A549 (cell line): Measurements from ENCODE around the gene YBEY. TPM values are rescaled to one million over a fixed set of nuclear protein-coding genes. Genes with fewer than 3 reads are reported as not detected.

Source experiments
- ATAC-seq, 2 experiments: fragments of 200-7000 bp in 1 of 2; fragments of >200 bp in 1 of 2; cut with Nextera tagmentation in 1 of 2; cut with Tn5 transposase in 1 of 2; 3 replicates each; pipeline versions ENCODE4 v1.8.0 to v1.9.1; 2018 to 2020; ENCODE audit warnings: mild to moderate bottlenecking in 1 of 2, moderate library complexity in 1 of 2
- CTCF ChIA-PET: fragments of 300-600 bp; sonication (Branson Sonifier 250); formaldehyde crosslinking; extraction: SDS; loops from one replicate; lab custom pipeline; 2021; ENCODE audit warnings: antibody characterized with exemption, inconsistent platforms; lab: Yijun Ruan, JAX
- POLR2A ChIA-PET: fragments of 350-600 bp; formaldehyde crosslinking; extraction: SDS; loops from one replicate; lab custom pipeline; 2021; ENCODE audit warnings: antibody characterized with exemption, inconsistent platforms; lab: Yijun Ruan, JAX
- DNase-seq, 2 experiments: peaks; one replicate each; pipeline versions ENCODE4 v3.0.0 to v3.0.0-alpha.2; 2011 to 2016; ENCODE audit warnings: low read depth in 1 of 2, low spot score in 1 of 2
- FAIRE-seq: peaks from 2 replicates; lab custom pipeline; 2011; peaks lifted over from hg19 to GRCh38; lab: Jason Lieb, UNC
- H3K27ac ChIP-seq, 2 experiments: fragments of >200 bp; sonication (Bioruptor Twin); formaldehyde crosslinking; 3 replicates each; pipeline ENCODE4 v1.5.1; 2016 to 2017
- H3K4me1 ChIP-seq: fragments of >200 bp; sonication (Bioruptor Twin); formaldehyde crosslinking; 3 replicates; pipeline ENCODE4 v1.6.1; 2016
- H3K4me2 ChIP-seq: fragments of >200 bp; sonication (Bioruptor Twin); formaldehyde crosslinking; 3 replicates; pipeline ENCODE4 v1.6.1; 2016
- H3K4me3 ChIP-seq: fragments of >200 bp; sonication (Bioruptor Twin); formaldehyde crosslinking; 3 replicates; pipeline ENCODE4 v1.5.1; 2016
- H3K9me3 ChIP-seq: fragments of >200 bp; sonication (Bioruptor Twin); formaldehyde crosslinking; 3 replicates; pipeline ENCODE4 v1.6.1; 2016
- CBX2 ChIP-seq: fragments of 200-600 bp; sonication (generic); IDR thresholded peaks from 2 replicates; pipeline ENCODE4 v1.6.1; 2016; ENCODE audit warnings: low read depth, mild to moderate bottlenecking, borderline replicate concordance
- CHD2 ChIP-seq: fragments of 150-350 bp; IDR thresholded peaks from 2 replicates; pipeline ENCODE4 v1.6.1; 2014; ENCODE audit warnings: low read length; ENCODE audit not compliant: partially characterized antibody
- CHD4 ChIP-seq: fragments of 200-600 bp; sonication (generic); IDR thresholded peaks from 2 replicates; pipeline ENCODE4 v1.6.1; 2016; ENCODE audit warnings: antibody characterized with exemption, mild to moderate bottlenecking, borderline replicate concordance
- EHF ChIP-seq: fragments of 250-450 bp; sonication (Bioruptor Pico); IDR thresholded peaks from 2 replicates; pipeline ENCODE4 v1.5.0; 2020; ENCODE audit warnings: mild to moderate bottlenecking
- EHMT2 ChIP-seq: fragments of 200-600 bp; sonication (generic); IDR thresholded peaks from 2 replicates; pipeline ENCODE4 v1.6.1; 2016; ENCODE audit warnings: antibody characterized with exemption, low read depth, mild to moderate bottlenecking, moderate library complexity
- EP300 ChIP-seq, 2 experiments: fragments of >200 bp; sonication (Bioruptor Twin); formaldehyde crosslinking; IDR thresholded peaks; 2 replicates in 1 of 2; 3 replicates in 1 of 2; pipeline ENCODE4 v1.6.1; 2016 to 2017
- ESRRA ChIP-seq: fragments of 150-350 bp; IDR thresholded peaks from 2 replicates; pipeline ENCODE4 v1.6.1; 2014; ENCODE audit warnings: mild to moderate bottlenecking, low read length, borderline replicate concordance
- FOSB ChIP-seq: fragments of 250-450 bp; sonication (Bioruptor Pico); IDR thresholded peaks from 2 replicates; pipeline ENCODE4 v1.5.0; 2020; ENCODE audit warnings: mild to moderate bottlenecking, moderate library complexity
- FOSL2 ChIP-seq, 2 experiments: fragments of 450-650 bp in 1 of 2; fragments of >200 bp in 1 of 2; sonication (Bioruptor Twin) in 1 of 2; formaldehyde crosslinking; IDR thresholded peaks; 2 replicates each; pipeline versions ENCODE4 v1.5.0 to v1.6.1; 2016 to 2020; ENCODE audit warnings: mild to moderate bottlenecking in 1 of 2, moderate library complexity in 1 of 2
- HDAC2 ChIP-seq: fragments of 200-600 bp; sonication (generic); IDR thresholded peaks from 2 replicates; pipeline ENCODE4 v1.6.1; 2016
- HOXA7 ChIP-seq: fragments of 250-450 bp; sonication (Bioruptor Pico); IDR thresholded peaks from 2 replicates; pipeline ENCODE4 v1.5.0; 2020; ENCODE audit warnings: mild to moderate bottlenecking, moderate library complexity
- HOXB5 ChIP-seq: fragments of 250-450 bp; sonication (Bioruptor Pico); IDR thresholded peaks from 2 replicates; pipeline ENCODE4 v1.5.0; 2020; ENCODE audit warnings: mild to moderate bottlenecking, moderate library complexity
- JUN ChIP-seq, 2 experiments: fragments of >200 bp; sonication (Bioruptor Twin); formaldehyde crosslinking; IDR thresholded peaks; 2 replicates in 1 of 2; 3 replicates in 1 of 2; pipeline ENCODE4 v1.6.1; 2016 to 2017
- JUNB ChIP-seq: fragments of >200 bp; sonication (Bioruptor Twin); formaldehyde crosslinking; IDR thresholded peaks from 2 replicates; pipeline ENCODE4 v1.6.1; 2016
- KDM1A ChIP-seq: fragments of 200-600 bp; sonication (generic); IDR thresholded peaks from 2 replicates; pipeline ENCODE4 v1.6.1; 2016; ENCODE audit warnings: low read depth, mild to moderate bottlenecking
- KDM5A ChIP-seq: fragments of 200-600 bp; sonication (generic); IDR thresholded peaks from 2 replicates; pipeline ENCODE4 v1.6.1; 2016; ENCODE audit warnings: antibody characterized with exemption, mild to moderate bottlenecking
- MAFK ChIP-seq: fragments of 450-650 bp; IDR thresholded peaks from 2 replicates; pipeline ENCODE4 v1.6.1; 2014; ENCODE audit not compliant: partially characterized antibody
- MAX ChIP-seq: IDR thresholded peaks from 2 replicates; pipeline ENCODE4 v1.6.1; 2012
- MYC ChIP-seq: IDR thresholded peaks from 2 replicates; pipeline ENCODE4 v1.6.1; 2012; ENCODE audit warnings: mild to moderate bottlenecking, inconsistent platforms, low read length, improper control_type of control experiment, borderline replicate concordance
- POLR2AphosphoS2 ChIP-seq: conservative IDR thresholded peaks from 2 replicates; pipeline ENCODE4 v1.6.1; 2012; ENCODE audit warnings: low read length, improper control_type of control experiment, inconsistent platforms
- RFX5 ChIP-seq: fragments of 450-650 bp; IDR thresholded peaks from 2 replicates; pipeline ENCODE4 v1.7.1; 2014; ENCODE audit warnings: antibody characterized with exemption, mild to moderate bottlenecking, moderate library complexity
- SMC3 ChIP-seq: fragments of >200 bp; sonication (Bioruptor Twin); formaldehyde crosslinking; IDR thresholded peaks from 3 replicates; pipeline ENCODE4 v1.6.1; 2018; ENCODE audit warnings: inconsistent platforms
- TFCP2L1 ChIP-seq: fragments of 250-450 bp; sonication (Bioruptor Pico); IDR thresholded peaks from 2 replicates; pipeline ENCODE4 v1.5.0; 2021; ENCODE audit warnings: mild to moderate bottlenecking
- ZNF302 ChIP-seq: fragments of 250-450 bp; sonication (Bioruptor Pico); IDR thresholded peaks from 2 replicates; pipeline ENCODE4 v1.9.0; 2021; ENCODE audit warnings: inconsistent platforms, mild to moderate bottlenecking, moderate library complexity
- WGBS: methylation state at CpG from one replicate; pipeline ENCODE4 v1.1.6; 2017; ENCODE audit errors: missing lambda C conversion rate; 5-methylcytosine and 5-hydroxymethylcytosine counted together
- polyA plus RNA-seq, 4 experiments: library from polyadenylated mRNA; depleted of rRNA in 3 of 4; stranded (reverse); fragments of >200 nt; fragmentation: RNase III in 1 of 4; extraction: RNeasy Plus Mini Kit Qiagen cat#74134 plus additional on column Dnase treatment in 1 of 4; gene quantifications; 2 replicates in 3 of 4; 3 replicates in 1 of 4; pipeline ENCODE4 v1.2.3, GENCODE V29; 2011 to 2017
- TF ChIP-seq, protein P1 (sequence below): fragments of 450-650 bp; IDR thresholded peaks from 2 replicates; pipeline ENCODE4 v1.6.1; 2014; ENCODE audit warnings: antibody characterized with exemption

YBEY gene
- polyA plus RNA-seq, 2 of the 4 experiments (the other 2 are of a cell fraction): 31.8 to 45.4 TPM

- Histone ChIP-seq H3K4me3 (no peak overlapping the region), H3K4me2 (no peak overlapping the region), H3K27ac (no peak overlapping the region), H3K9me3 (no peaks in the 10 kb centered on the region), H3K4me1 (no peaks in the 10 kb centered on the region)
- ATAC-seq: peak in 1 of 2 experiments; percentile 32; a peak in 2 of 6 replicates
- ChIA-PET CTCF (interaction anchor here (1.5 kb wide), 1 partner anchor 29 kb away, joined by 3 read pairs; no protein-coding TSS in a partner anchor), POLR2A (no interaction called here)
- TF ChIP-seq CHD4 (no peak), KDM5A (no peak), FOSL2 (IDR thresholded peaks at IDR 0.05) (no peak), FOSL2 (CRISPR knock-in tag; IDR thresholded peaks at IDR 0.05) (no peak), SMC3 (no peak), HOXB5 (no peak)
- TF ChIP-seq, protein P1, sequence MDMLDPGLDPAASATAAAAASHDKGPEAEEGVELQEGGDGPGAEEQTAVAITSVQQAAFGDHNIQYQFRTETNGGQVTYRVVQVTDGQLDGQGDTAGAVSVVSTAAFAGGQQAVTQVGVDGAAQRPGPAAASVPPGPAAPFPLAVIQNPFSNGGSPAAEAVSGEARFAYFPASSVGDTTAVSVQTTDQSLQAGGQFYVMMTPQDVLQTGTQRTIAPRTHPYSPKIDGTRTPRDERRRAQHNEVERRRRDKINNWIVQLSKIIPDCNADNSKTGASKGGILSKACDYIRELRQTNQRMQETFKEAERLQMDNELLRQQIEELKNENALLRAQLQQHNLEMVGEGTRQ: no peak
- WGBS: 85% methylated on average over 19 of the region's 29 CpGs
- DNase-seq: no peak
- no peak for FAIRE-seq
These were observed 10.0 kb downstream of the YBEY start for GRCh38 chr21:46295996-46296752.

DNA sequence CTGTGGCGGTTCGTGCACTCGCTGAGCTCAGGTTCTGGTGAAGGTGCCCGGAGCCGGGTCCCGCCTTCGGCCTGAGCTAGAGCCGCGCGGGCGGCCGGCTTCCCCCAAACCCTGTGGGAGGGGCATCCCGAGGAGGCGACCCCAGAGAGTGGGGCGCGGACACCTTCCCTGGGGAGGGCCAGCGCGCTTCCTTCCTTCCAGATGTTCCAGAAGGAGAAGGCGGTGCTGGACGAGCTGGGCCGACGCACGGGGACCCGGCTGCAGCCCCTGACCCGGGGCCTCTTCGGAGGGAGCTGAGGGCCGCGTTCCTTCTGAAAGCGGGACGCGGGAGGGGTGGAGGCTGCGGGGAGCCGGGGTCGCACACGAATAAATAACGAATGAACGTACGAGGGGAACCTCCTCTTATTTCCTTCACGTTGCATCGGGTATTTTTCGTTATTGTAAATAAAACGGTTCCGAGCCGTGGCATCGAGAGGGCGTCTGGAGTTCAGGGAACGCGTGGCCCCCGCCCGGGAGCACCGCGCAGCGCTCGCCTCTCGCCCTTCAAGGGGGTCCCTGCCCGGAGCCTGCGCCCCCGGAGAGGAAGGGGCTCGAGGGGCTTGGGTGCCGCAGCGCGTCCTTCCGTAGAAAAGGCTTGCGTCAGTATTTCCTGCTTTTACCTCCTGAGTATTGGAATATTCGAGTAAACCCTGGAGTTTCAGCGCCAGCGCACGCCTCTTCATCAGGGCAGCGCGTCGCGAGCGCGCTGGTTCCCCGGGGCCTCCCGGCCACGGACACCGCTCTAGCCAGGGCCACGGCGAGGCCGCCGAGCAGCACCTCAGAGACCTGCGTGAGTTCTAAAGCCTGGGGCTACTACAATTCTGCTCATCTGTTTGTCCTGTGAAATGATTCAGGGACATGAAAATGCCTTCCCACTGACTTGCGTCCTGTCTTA is 11.5 kb downstream of the YBEY start:
- H3K27ac ChIP-seq: no peak overlapping the region
- no peak overlapping the region for H3K4me2 ChIP-seq
- H3K9me3 ChIP-seq: no peaks in the 10 kb centered on the region
- CTCF ChIA-PET: interaction anchor here (1.5 kb wide), 1 partner anchor 28 kb away, joined by 3 read pairs; no protein-coding TSS in a partner anchor
- no peaks in the 10 kb centered on the region for H3K4me1 ChIP-seq
- no peak for ATAC-seq
- no peak for FAIRE-seq
- 92% methylated on average over 72 of the region's 84 CpGs for WGBS
- POLR2A ChIA-PET: no interaction called here
- no peak overlapping the region for H3K4me3 ChIP-seq
- TF ChIP-seq FOSB (CRISPR knock-in tag) (no peak), EHF (no peak), KDM1A (no peak)
- TF ChIP-seq, protein P1: no peak
- no peak for DNase-seq

GRCh38 chr21:46299167-46299566 is 13.0 kb downstream of the YBEY start:
- ATAC-seq (no peak), DNase-seq (no peak), FAIRE-seq (no peak)
- POLR2A ChIA-PET: no interaction called here
- Histone ChIP-seq H3K4me3 (no peak overlapping the region), H3K27ac (no peak overlapping the region), H3K4me2 (no peak overlapping the region), H3K4me1 (no peaks in the 10 kb centered on the region)
- 85% methylated on average over 9 of the region's 9 CpGs for WGBS
- no peak for TF ChIP-seq HDAC2
- no peak for TF ChIP-seq EHMT2
- TF ChIP-seq CBX2: no peak
- TF ChIP-seq RFX5: peak; percentile 40; the same call in 1 of the 2 replicates
- no peak for TF ChIP-seq EP300 (IDR thresholded peaks at IDR 0.05)
- TF ChIP-seq, all 56 proteins: peak for 1
- H3K9me3 ChIP-seq: no peaks in the 10 kb centered on the region
- CTCF ChIA-PET: no interaction called here

DNA sequence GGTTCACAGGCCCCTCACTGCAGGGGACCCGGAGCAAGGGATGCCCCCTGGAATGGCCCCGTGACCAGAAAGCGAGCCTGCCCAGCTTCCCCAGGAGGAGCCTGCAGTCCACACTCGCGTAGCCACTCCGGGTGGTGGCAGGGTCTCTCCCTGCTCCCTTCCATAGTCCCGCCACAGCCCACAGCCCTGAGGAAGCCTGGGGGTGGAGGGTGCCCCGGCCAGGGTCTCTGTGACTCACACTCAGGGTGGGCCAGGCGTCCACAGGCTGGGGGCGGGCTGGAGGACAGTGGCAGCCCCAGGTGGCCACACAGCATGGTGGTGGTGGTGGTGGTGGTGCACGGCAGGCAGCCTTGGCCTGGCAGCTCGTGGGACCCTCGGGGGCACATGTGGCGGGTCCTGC is 15.6 kb downstream of the YBEY start:
- no peak for ATAC-seq
- H3K4me2 ChIP-seq: no peak overlapping the region
- FAIRE-seq: no peak
- TF ChIP-seq RFX5: no peak
- TF ChIP-seq ZNF302 (CRISPR knock-in tag): no peak
- TF ChIP-seq POLR2AphosphoS2: no peak
- TF ChIP-seq JUN (IDR thresholded peaks at IDR 0.05): no peak
- TF ChIP-seq CHD2: no peak
- no peak for TF ChIP-seq JUNB
- no peak for TF ChIP-seq HOXA7 (CRISPR knock-in tag)
- TF ChIP-seq ESRRA: no peak
- TF ChIP-seq EHF: no peak
- TF ChIP-seq KDM1A: no peak
- TF ChIP-seq, protein P1: no peak
- TF ChIP-seq TFCP2L1: no peak
- no peak for TF ChIP-seq MYC
- TF ChIP-seq MAX: no peak
- no peak for TF ChIP-seq KDM5A
- TF ChIP-seq MAFK: no peak

More for the DNA sequence above, 15.6 kb downstream of the YBEY start:
- Histone ChIP-seq H3K9me3 (no peaks in the 10 kb centered on the region), H3K4me1 (no peaks in the 10 kb centered on the region), H3K4me3 (no peak overlapping the region), H3K27ac (no peak overlapping the region)
- CTCF ChIA-PET: interaction anchor here (1.2 kb wide), 1 partner anchor 13 kb away, joined by 3 read pairs; no protein-coding TSS in a partner anchor
- 100% methylated on average over 1 of the region's 14 CpGs for WGBS
- POLR2A ChIA-PET: no interaction called here
- no peak for DNase-seq
